Kidney tubule cell (primary cell): ENCODE data around the gene PTPRF.

Experiments
- DNase-seq: peaks from one replicate; pipeline ENCODE4 v3.0.0-alpha.2; 2018; ENCODE audit warnings: low spot score

The PTPRF gene

GRCh38 chr1:43608827-43609226 lies 78.1 kb downstream of the PTPRF start:
- no peak for DNase-seq

GRCh38 chr1:43610339-43610738 lies 79.7 kb downstream of the PTPRF start:
- no peak for DNase-seq

- no peak for DNase-seq
These were observed 81.3 kb downstream of the PTPRF start for GRCh38 chr1:43611950-43612349.

GRCh38 chr1:43612406-43612805 lies 81.7 kb downstream of the PTPRF start:
- no peak for DNase-seq

- DNase-seq, result no peak
These were observed 82.6 kb downstream of the PTPRF start for GRCh38 chr1:43613075-43613942.

GRCh38 chr1:43614211-43614610 lies 83.5 kb downstream of the PTPRF start:
- no peak for DNase-seq

- DNase-seq, result no peak
These were observed 84.2 kb downstream of the PTPRF start for GRCh38 chr1:43614891-43615290.

- no peak for DNase-seq
These were observed 85.7 kb downstream of the PTPRF start for GRCh38 chr1:43616383-43616782.

GRCh38 chr1:43617011-43617410 lies 86.3 kb downstream of the PTPRF start:
- DNase-seq, result no peak

- no peak for DNase-seq
These were observed 87.0 kb downstream of the PTPRF start for GRCh38 chr1:43617668-43618067.

- DNase-seq, result no peak
These were observed 88.0 kb downstream of the PTPRF start for GRCh38 chr1:43618521-43619313.

GRCh38 chr1:43619314-43619790 lies 88.7 kb downstream of the PTPRF start:
- DNase-seq, result no peak

GRCh38 chr1:43619996-43620920 lies 89.6 kb downstream of the PTPRF start:
- DNase-seq, result no peak

GRCh38 chr1:43620956-43621355 lies 90.3 kb downstream of the PTPRF start:
- no peak for DNase-seq

- DNase-seq, result no peak
These were observed 90.7 kb downstream of the PTPRF start for GRCh38 chr1:43621386-43621785.

- no peak for DNase-seq
These were observed 91.2 kb downstream of the PTPRF start for GRCh38 chr1:43621861-43622260.

- DNase-seq, result no peak
These were observed 91.8 kb downstream of the PTPRF start for GRCh38 chr1:43622471-43622870.

GRCh38 chr1:43622901-43623780 lies 92.5 kb downstream of the PTPRF start:
- DNase-seq, result no peak

GRCh38 chr1:43625063-43625780 lies 94.5 kb downstream of the PTPRF start:
- DNase-seq, result no peak

GRCh38 chr1:43632135-43632670 lies 101.5 kb downstream of the PTPRF start:
- DNase-seq, result no peak
